Activated gamma-delta T cell (primary cell): Measurements from ENCODE around the gene KCNMB1.

Experiments used
- DNase-seq: peaks from one replicate; lab custom pipeline; 2025; lab: John Stamatoyannopoulos, UW
- total RNA-seq, 2 donors: gene quantifications; one replicate each; lab custom pipeline; 2026; lab: John Stamatoyannopoulos, UW

Gene KCNMB1, protein sequence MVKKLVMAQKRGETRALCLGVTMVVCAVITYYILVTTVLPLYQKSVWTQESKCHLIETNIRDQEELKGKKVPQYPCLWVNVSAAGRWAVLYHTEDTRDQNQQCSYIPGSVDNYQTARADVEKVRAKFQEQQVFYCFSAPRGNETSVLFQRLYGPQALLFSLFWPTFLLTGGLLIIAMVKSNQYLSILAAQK
- total RNA-seq, result 0 to 0.05 reads per million in 2 donors

DNA sequence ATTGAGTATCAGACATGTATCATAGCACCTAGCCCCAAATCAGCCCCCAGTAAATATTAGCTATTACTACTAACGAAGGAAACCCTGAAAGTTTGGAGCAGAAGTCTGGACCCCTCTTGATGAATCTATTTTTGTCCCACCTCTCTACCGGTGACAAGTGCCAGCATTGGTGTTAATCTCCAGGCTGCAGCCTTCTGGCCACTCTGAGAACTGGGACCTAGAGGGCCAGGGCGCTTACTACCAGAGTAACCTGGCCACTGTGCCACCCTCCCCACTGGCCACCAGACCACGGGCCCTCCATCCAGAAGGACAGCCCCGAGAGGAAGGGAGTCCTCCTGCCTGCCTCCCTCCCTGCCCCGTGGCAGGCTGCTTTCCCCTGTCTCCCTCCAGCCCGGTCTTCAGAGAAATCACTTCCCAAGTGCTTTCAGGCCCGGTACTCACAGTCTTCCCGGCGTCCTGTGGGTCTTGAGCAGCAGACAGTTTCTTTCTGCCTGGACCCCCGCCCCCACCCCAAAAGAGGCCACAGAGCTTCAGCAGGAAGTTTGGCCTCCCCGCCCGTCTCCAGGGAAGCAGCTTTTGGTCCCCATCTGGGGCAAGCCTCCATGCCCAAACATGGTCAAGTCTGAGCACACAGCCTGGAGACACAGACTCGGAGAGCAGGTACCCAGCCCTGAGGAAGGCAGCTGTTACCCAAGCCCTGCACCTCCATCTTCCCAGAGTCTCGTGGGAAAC, at the start of gene KCNMB1:
KCNMB1 (minus strand) TSS at position 550 of the 732 bp plus-strand sequence. CDS start 3,920 bp downstream, outside the sequence.
- DNase-seq, result no peak

DNA sequence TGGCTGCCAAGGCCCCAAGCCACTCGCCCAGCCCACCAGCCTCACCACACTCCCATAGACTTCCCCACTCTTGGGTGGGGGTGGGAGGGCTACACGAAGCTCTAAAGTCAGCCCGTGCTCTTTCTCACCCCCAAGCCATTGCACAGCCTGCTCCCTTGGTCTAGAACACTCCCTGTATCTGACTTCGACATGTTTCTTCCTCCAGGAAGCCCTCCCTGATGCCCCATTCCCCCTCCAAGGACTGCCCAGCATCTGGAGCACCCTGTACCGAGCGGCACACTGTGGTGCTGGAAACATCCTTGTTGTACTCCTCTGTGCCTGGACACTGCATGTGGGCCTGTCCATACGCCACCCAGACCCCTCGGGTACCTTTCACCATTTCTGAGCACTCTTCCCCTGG, 49.4 kb upstream of the KCNMB1 start:
- no peak for DNase-seq

DNA sequence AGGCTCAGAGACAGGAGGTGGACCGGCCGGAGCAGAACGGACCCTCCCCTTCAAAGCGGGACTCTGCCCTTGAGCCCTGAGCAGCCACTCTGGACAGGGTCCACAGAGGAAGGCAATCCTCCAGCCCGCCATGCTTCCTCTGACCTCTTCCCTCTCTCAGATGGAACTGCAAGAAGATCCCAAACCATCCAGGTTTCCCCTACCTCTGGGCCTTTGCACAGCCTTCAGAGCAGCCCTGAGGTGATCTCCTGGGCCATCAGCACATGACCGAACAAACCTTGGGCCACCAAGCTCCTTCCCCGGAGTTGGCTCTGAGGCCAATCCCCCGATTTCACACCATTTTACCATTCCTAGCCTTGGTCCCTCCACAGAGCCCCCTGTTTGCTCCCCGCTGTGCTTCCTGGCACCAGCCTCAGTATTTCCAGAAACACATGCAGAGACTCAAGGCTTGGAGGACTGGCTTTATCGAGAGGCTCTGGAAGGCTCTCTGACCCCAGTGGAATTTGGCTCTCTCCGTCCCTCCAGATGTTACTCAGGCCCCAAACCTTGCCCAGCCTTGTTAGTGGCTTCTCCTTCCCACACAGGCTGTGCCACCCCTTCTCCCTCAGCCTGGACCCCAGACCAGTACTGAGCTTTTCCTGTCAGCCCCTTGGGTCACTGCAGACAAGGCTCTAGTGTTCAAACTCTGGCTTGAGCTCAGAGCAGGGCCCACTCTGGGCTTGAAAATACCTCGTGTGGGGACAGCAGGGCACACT, 48.6 kb upstream of the KCNMB1 start:
- DNase-seq, result no peak

DNA sequence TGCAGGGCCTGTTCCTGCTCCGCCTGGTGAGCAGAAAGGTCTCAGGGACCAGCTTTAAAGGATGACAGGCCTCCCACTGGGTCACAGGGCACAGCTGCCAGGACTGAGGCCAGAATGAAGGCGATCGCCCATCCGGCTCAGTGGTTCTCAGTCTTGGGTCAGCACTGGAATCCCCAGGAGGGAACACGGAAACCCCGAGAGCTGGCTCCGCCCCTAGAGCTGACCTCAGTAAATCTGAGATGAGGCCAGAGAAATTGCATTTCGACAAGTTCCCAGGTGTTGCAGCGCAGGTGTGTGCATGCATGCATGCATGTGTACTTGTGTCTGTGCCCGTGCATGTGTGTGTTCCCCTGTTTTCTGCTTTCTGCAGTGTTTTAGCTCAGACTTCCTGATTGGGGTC, 47.2 kb upstream of the KCNMB1 start:
- DNase-seq, result no peak

DNA sequence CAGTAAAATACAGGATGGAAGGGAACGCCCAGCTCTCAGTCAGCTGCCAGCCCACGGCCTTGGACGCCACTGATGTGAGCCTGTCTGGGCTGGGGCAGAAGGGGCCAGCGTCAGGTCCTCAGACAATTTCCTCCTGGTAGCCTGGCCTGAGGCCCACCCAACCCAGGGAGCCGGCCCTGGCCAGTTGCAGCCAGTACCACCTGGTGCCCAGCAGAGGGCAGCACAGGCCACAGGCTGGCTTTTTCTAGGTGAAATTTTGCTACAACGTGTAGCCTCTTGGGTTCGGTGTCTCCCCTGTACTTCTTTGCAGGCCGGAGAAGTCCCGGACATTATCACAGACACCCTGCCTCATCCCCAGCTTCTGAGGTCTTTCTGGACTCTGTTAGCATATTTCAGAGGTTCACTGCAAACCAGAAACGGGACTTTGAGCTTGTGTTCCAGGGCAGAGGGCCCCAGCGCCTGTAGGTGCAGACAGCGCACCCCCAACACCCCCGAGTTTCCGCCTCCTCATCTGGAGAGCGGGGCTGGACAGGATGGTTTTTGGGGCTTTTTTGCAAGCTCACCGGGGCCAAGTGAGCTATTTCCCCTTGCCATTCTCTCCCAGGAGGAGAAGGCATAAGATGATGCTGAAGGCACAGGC, 45.9 kb upstream of the KCNMB1 start:
- no peak for DNase-seq

DNA sequence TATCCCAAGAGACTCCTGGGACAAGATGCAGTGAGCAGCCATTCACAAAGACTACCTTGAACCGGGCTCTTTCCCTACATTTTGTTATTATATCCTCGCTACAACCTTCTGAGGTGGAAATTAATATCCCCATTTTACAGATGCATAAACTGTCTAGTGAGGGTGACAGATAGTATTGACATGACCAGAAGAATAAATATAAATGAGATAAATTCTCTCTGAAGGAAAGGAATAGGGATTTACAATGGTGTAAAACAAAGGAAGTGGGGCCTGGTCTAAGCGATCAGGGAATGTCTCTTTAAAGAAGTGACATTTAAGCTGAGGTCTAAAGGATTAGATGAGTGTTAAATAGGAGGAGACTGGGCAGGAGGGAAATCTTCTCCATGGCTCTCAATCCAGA, 43.5 kb upstream of the KCNMB1 start:
- no peak for DNase-seq

DNA sequence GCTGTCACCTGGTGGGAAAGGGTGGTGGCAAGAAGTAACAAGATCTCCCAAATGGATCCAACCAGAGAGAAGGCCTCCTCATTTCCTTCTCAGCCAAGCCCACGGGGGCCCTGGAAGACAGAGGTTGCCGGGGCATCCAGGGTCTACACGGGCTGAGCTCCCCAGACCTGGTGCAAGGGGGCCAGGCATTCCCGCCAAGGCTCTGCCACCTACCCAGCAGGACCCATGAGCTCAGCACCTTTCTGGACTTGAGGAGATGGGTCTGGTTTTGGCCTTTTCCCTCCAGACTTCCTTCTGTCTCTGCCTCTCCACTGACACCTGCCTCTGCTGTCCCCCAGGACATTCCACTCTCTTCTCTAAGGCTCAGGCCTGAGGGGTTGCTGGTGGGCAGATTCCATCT, 42.4 kb upstream of the KCNMB1 start:
- DNase-seq, result no peak

DNA sequence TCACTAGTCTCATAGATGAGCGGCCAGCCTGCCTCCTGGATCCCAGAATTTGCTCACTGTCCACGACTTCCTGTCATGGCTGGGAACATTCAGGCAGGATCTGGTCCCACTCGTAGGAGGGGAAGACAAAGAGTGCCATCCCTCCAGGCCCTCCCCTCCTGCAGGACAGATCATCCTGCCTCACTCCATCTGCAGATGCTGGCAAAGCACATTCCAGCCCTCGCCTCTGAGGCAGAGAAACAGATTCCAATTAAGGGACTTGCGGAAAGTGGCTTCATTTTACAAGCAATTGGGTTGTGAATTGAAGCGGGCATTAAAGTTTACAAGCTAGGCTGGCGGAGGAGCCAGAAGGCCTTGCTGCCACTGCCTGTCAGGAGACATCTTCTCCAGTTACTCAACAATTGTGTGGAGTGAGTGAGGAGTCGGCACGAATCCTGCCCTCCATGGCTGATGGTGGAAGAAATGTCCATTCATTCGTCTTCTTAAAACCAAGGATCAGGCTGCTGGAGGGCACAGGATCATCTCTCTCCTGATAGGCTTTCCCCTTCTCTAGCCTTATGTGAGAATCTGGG, 41.8 kb upstream of the KCNMB1 start:
- no peak for DNase-seq

DNA sequence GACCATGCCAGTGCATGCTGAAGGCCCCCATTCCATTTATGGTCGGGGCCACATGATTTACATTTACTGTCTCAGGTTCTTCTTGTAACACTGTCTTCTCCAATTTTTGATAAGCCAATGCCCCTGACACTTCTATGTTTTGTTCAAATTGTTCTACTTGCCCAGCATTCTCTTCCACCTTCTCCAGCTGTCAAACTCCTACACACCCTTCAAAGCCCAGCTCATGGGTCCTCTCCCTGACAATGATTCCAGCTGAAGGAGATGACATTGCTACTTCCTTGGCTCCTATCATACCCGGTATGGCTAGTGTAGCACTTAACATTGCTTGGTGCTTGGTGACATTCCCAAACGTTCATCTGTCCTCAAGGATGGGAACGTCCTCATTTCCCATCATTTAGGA, 41.1 kb upstream of the KCNMB1 start:
- DNase-seq, result no peak

DNA sequence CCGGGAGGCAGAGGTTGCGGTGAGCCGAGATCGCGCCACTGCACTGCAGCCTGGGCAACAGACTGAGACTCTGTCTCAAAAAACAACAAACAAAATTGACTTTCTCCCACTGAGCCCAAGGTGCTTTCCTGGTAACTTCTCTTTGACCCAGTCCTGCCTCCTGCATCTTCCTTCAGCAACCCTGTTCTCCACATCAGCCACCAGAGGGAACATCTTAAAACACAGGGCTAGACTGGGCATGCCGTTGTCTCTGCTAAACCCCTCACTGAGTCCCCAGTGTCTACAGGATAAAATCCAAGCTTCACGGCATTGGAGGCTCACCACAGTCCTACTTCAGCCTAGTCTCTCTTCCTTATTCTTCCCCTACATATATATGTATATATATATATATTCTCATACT, 39.8 kb upstream of the KCNMB1 start:
- DNase-seq, result no peak

DNA sequence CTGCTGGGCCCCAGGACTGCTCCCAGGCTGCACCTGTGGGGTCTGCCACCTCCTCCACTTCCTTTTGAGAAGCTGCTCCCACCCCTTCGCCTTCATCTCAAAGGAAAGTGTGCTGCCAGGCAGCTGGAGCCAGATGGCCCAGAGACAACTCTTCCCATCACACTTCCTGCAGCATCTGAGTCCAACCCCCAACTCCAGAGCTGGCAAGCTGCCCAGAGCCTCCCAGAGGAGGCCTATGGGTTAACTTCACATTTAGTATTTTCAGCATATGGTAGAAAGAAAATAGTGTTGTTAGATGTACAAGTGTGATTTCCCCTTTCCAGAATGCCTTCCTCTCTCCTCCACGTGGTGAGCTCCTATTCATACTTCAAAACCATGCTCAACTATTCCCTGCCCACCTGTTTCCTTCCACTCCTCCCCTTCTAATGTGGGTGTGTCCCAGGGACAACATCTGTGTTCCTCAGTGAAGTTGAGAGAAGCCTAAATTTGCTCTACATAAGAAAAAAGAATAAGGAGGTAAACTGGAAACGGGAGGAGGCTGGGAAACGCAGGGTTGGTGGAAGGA, 38.6 kb upstream of the KCNMB1 start:
- no peak for DNase-seq

DNA sequence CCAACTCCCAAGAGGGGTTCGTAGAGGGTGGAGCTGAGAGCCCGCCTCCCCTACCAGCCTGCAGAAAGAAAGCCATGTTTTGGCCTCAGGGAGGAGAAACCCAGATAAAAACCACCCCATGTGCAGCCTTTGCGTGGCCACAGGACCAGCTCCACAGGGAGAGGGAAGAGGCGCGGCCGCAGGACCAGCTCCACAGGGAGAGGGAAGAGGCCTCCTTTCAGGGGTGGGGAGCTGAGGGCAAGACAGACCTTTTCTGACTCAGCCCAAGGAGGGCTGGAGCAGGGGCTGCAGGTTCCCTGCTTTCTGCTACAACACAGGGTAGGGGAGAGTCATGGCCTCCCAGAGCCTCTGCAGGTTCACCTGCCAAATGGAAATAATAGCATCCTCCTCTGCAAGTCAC, 37.6 kb upstream of the KCNMB1 start:
- no peak for DNase-seq

DNA sequence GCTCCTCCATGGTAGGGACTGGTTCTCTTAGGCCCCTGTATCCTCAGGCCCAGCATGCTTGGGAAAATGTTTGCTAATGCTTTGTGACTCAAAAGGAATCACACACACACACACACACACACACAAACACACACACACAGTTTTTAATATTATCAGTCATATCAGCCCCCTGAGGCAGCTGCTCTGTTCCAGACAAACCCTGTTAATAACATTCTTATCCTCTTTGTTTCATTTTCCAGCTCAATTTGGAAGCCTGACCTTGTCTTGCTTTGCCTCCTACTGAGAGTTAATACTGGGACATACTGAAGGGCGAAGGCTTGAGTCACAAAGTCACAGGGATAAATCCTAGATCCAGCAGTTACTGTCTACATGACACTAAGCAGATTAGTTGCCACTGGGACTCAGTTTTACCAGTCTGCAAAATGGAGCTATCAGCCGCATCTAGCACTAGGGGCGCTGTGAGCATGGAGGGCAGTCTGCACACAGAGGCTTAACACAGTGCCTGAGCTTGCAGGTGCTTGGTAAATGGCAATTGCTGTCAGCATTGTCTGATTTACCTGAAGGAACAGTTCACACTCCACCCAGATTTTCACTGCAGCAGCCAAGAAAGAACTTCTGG, 37.1 kb upstream of the KCNMB1 start:
- DNase-seq, result no peak

DNA sequence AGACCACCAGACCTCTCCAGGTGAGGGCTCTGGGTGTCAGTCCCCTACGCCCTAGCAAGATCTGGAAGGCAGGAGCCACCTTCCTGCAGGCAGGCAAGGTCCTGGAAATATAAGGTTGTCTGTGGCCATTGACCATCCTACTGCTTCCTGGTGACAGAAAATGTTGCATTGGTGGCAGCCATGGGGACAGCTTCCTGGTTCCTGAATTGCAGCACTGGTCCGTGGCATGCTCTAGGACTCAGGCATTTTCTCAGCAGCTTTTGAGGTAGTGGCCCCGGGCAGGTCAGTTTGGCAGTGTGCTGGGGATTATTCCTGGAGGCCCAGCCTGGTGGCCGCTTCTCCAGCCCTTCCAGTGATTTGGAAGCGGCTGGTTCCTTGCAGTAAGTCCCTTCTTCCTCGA, 36.6 kb upstream of the KCNMB1 start:
- no peak for DNase-seq

DNA sequence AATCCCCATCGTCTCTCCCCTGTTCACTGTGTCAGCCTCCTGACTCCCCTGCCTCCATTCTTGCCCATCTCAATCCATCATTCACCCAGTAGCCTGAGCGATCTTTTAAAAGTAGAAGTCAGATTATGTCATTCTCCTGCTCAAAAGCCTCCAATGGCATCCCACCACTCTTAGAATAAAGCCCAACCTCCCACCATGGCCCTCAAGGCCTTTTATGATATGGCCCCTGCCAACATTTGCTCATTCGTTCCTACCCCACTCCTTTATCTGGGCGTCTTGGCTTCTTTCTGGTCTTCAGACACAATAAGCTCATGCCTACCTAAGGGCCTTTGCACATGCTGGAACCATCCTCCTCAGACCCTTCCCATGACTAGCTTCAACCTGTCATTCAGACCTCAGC, 35.5 kb upstream of the KCNMB1 start:
- DNase-seq, result no peak

DNA sequence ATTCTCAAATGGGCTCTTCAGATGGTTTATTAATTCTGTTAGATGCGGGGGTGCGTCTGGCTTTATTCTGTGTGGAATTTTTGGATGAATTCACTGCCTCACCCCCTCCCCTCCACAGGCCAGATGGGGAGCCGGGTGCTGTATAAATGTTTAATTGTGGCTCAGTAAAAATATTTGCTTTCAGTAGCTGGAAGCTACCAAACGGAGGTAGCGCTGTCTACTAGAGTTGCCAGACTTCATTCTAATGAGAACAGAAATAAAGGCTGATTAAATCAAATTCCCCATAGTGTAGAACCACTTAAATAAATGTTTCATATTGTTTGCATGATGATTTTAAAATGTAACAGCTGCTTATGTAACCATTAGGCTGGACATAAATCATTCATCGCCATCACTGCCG, 34.5 kb upstream of the KCNMB1 start:
- no peak for DNase-seq

DNA sequence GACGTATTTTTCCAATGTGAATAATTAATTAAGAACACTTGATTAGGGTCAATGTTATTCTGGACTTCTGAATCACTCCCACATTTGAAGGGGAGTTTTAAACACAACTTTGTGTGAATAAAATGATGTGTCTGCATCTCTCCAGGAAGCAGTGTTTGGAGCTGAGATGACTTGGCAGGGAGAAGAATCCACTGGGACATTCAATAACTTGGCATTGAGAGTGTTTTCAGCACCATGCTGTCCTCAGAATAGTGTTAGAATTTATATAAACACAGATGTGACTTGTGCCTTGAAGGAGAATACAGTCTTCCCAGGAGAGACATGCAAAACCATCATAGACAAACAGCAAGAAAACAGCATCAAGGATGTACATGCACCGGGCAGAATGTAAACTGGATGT, 32.7 kb upstream of the KCNMB1 start:
- no peak for DNase-seq

DNA sequence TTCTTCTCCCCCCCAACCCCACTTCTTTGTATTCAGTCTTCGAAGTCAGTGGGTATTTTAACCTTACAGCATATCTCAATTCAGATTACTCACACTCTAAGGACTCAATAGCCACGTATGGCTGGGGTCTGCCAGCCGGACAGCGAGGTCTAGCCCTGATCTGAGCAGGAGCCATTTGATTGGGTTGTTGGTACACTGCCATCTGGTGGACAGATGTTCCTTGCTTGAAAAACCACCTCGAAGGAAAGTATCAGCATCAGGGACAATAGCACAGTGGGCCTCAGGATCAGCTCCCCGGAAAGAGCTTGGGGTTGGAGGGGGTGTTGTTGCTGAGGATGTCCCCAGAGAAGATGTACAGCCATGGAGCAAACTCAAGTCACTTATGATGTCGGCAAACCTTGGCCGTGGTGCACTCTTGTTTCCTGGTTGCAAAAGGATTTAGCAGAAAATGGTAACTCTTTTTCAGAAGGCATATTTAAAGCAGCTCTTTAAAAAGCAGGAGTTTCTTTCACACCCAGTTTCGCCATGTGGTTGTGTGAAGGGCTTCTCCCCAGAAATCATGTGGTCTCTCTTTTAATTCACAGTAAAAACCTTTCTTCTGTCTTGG, 31.7 kb upstream of the KCNMB1 start:
- no peak for DNase-seq

DNA sequence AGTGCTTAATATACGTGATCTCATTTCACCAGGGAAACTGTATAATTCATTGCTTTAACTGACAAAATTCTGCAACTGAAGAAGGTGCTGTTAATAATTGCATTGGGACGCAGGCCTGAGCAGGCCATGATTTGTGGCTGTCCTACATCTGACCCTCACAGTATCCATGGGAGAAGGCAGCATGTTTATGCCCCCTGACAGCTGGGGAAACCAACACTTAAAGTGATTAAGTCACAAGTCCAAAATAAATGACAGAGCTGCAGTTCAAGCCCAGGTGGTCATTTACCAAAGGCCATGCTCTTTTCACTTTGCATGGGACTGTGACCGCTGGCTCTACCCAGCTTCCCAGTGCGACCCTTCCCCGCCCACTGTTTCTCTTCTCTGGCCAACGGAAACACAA, 30.5 kb upstream of the KCNMB1 start:
- DNase-seq, result no peak

DNA sequence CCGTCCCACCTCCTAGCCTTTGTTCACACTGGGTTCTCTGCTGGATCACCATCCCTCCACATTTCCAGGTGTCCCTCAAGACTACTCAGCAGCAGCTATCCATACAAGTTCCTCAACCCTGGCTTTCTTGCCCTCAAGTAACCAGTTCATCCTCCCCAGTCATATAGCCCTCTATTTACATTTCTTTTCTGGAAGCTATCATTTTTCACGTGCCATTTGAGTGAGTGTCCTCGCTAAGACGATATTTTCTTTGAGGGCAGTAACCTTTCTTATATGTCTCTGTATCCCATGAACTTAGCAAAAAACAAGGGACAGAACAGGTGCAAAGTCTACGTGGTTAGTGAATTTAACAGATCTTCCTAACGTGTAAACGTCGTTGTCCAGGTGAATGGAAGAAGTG, 29.6 kb upstream of the KCNMB1 start:
- DNase-seq, result no peak

DNA sequence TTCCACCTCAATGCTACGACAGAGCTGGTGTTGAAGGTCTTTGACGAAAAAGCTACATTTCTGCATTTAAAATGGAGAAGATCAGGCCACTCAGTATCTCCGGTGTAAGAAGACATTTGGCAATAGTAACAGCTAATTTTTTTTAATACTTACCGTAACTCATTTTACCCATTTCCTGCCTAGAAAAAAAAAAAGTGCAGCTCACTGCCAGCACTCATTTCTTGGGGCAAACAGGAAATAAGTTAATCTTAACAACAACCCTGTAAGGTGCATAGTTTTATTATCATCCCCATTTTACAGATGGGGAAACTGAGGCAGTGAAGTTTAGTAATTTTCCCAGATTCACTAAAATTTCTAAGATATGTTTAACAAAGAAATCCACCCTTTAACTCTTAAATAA, 27.4 kb upstream of the KCNMB1 start:
- no peak for DNase-seq
